ENCODE measurements around the gene BTG3. TPM values are rescaled to one million over a fixed set of nuclear protein-coding genes. Genes with fewer than 3 reads are reported as not detected.
A peak's percentile ranks its signal among the peaks of the same experiment; 100 is the strongest.

Gene BTG3
- total and polyA plus RNA-seq, 9 of the 15 experiments (the other 6 are each of a cell fraction or from before 2014, with no cell fraction given), result 11.7 to 43.0 (median 29.7) TPM

- Histone ChIP-seq H3K27ac (ENCODE audit: extremely low read depth, low read depth, low read length) (no peak overlapping the region), H3K4me2 (ENCODE audit: insufficient read depth, low read length) (no peak overlapping the region), H3K27me3 (ENCODE audit: control insufficient read depth in 2 of 2, insufficient read depth in 2 of 2, low read length in 2 of 2) (peaks cover 3 to 5% of the 10 kb centered on the region in 2 experiments; a peak in 3 of 5 replicates), H3K36me3 (ENCODE audit: control insufficient read depth, insufficient read depth, low read length) (no peaks in the 10 kb centered on the region), H4K20me1 (replicated peaks; ENCODE audit: control insufficient read depth, insufficient read depth, low read length) (no peaks in the 10 kb centered on the region), H2AFZ (ENCODE audit: low read depth, low read length) (no peak overlapping the region), H3K9me3 (replicated peaks; ENCODE audit: control insufficient read depth, insufficient read depth, low read depth, low read length) (no peaks in the 10 kb centered on the region), H3K4me3 (no peak overlapping the region), H3K79me2 (ENCODE audit: control insufficient read depth, insufficient read depth, low read length) (no peaks in the 10 kb centered on the region), H3K9me1 (ENCODE audit: control insufficient read depth, insufficient read depth, low read length) (no peaks in the 10 kb centered on the region), H3K9ac (ENCODE audit: insufficient read depth in 1 of 2, low read depth in 2 of 2, low read length in 2 of 2) (no peak overlapping the region), H3K4me1 (replicated peaks in 1 of 2; ENCODE audit: control insufficient read depth in 2 of 2, insufficient read depth in 2 of 2, low read length in 2 of 2) (no peaks in the 10 kb centered on the region)
- ATAC-seq, result no peak
- 0% methylated on average over 2 of the region's 2 CpGs for WGBS (ENCODE audit: insufficient coverage, low coverage, missing lambda C conversion rate)
- ChIA-PET CTCF (ENCODE audit: low intra/inter-chr PET ratio) (no interaction called here), POLR2A (interaction anchor here (0.8 kb wide), 1 partner anchor 11 kb away, joined by 4 read pairs; no protein-coding TSS in a partner anchor)
- intact Hi-C loops (cut with micrococcal nuclease), result no loop called here
- BruUV-seq (replicated peaks), result no TSS peak
- in situ Hi-C loops (cut with MboI), result no loop called here
- FAIRE-seq, result no peak
- DNase-seq (ENCODE audit: extremely low read depth in 1 of 4, low spot score in 3 of 4), result no peak
- TF ChIP-seq KLF13 (tag; IDR thresholded peaks at IDR 0.05; ENCODE audit: borderline replicate concordance, low read depth) (no peak), NR3C1 (CRISPR knock-in tag; IDR thresholded peaks at IDR 0.05) (no peak), RHOXF2B (CRISPR knock-in tag; conservative IDR thresholded peaks at IDR 0.05) (no peak), ZNF445 (CRISPR knock-in tag; IDR thresholded peaks at IDR 0.05; ENCODE audit: low read depth) (no peak), MAFK (IDR thresholded peaks at IDR 0.05; ENCODE audit: low read length) (peak; percentile 39; the same call in 1 of the 2 replicates), SUPT5H (IDR thresholded peaks at IDR 0.05) (no peak), HIVEP1 (CRISPR knock-in tag; IDR thresholded peaks at IDR 0.05) (no peak), HNRNPL (IDR thresholded peaks at IDR 0.05; ENCODE audit: low read depth, low read length) (no peak), MAFG (tag; conservative IDR thresholded peaks at IDR 0.05) (0 out of 2 replicates have a peak, but pooled peaks have one; percentile 24), RNF2 (IDR thresholded peaks at IDR 0.05) (no peak), ZBTB34 (CRISPR knock-in tag; IDR thresholded peaks at IDR 0.05) (no peak), ZNF24 (IDR thresholded peaks at IDR 0.05) (no peak), PRPF4 (IDR thresholded peaks at IDR 0.05; ENCODE audit: insufficient read depth, low read depth, low read length, poor library complexity, severe bottlenecking) (no peak), NCOA4 (IDR thresholded peaks at IDR 0.05; ENCODE audit: partially characterized antibody) (no peak), NFYB (IDR thresholded peaks at IDR 0.05; ENCODE audit: extremely low read depth, insufficient read length) (no peak), TRIM25 (IDR thresholded peaks at IDR 0.05; ENCODE audit: borderline replicate concordance) (no peak), ATF2 (CRISPR knock-in tag; IDR thresholded peaks at IDR 0.05) (no peak), BACH1 (tag; IDR thresholded peaks at IDR 0.05) (no peak), EHMT2 (IDR thresholded peaks at IDR 0.05) (no peak), FOXJ2 (tag; IDR thresholded peaks at IDR 0.05) (no peak)
Measured at GRCh38 chr21:17622018-17622417, 9.3 kb upstream of the BTG3 start.

All from K562 (cell line).